ENCODE measurements around the gene DNAH10.

GRCh38 chr12:123743002-123743401 lies 19.1 kb upstream of the DNAH10 start:
- TF ChIP-seq ZBTB40 (IDR thresholded peaks at IDR 0.05; ENCODE audit: borderline replicate concordance) (no peak), RBBP5 (conservative IDR thresholded peaks at IDR 0.05) (no peak), CTCF (IDR thresholded peaks at IDR 0.05 in 2 of 3, conservative IDR thresholded peaks at IDR 0.05 in 1 of 3; ENCODE audit: control insufficient read depth in 2 of 3, extremely low read depth in 1 of 3, insufficient read depth in 1 of 3, low read depth in 3 of 3, low read length in 3 of 3) (no peak)
